Activated naive CD4-positive, alpha-beta T cell treated with Interleukin-2 at 50 U/mL for 16 hours (primary cell): ENCODE results near the gene GABRG3.
"Not testable (repeated sequence)": the region's sequence is repeated elsewhere in the genome, so short reads cannot be mapped to it uniquely, and the experiment has no call there.

ENCODE experiments used
- DNase-seq: peaks from one replicate; pipeline ENCODE4 v3.0.0-alpha.2; 2020

Gene GABRG3

DNA sequence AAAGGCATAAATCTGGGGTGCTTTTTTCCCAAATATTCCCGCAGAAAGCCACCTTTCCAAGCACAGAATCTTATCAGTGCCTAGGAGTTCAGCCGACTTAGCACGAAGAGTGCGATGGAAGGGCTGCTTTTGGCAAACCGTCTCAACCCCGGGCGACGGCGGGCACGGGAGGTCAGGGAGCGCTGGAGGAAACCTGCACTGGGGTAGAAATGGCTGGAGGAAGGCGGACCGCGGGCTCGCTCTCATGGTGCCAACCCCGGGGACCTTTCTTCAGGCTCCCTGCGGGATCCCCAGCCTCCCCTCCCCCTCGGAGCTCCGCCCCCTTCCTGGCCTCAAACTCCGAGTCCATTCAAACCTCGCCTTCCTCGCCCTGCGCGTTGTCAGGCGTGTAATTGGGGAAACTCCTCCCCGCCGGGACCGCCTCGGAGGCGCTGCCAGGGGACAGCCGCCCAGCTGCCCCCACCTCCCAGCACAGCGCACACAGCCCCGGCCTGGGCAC is at the start of gene GABRG3:
TSS of gene GABRG3 (plus strand) at position 470 of the 499 bp plus-strand sequence.
- DNase-seq: no peak

DNA sequence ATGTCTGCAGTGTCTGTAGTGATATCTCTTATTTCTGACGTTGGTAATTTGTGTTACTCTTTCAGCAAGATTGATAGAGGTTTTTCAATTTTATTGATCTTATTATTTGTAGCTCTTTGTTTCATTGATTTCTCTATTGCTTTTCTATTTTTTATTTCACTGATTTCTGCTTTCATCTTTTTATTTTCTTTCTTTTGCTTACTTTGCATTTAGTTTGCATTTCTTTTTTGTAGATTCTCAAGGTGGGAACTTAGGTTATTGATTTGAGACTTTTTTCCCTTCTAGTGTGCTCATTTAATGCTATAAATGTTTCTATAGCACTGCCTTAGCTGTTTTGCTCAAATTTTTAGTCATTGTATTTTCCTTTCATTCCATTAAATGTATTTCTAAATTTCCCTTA is 49.5 kb upstream of the GABRG3 start:
- no peak for DNase-seq

DNA sequence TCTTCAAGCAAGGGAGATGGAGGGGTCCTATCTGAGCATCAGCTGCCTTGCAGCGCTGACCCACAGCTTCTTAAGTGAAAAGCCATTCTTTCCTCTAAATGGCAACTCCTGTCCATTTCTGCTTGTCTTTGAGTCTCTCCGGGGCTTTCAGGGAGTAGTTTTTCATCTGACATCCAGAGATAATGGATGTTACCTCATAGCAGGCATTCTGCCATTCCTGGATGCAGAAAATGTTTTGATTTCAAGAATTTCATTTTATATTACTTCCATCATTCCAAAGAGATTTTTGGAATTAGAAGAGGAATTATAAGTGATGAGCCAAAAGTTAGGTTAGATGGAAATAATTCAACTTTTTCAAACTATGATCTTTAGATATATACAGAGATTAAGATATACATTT is 44.9 kb upstream of the GABRG3 start:
- DNase-seq: no peak

DNA sequence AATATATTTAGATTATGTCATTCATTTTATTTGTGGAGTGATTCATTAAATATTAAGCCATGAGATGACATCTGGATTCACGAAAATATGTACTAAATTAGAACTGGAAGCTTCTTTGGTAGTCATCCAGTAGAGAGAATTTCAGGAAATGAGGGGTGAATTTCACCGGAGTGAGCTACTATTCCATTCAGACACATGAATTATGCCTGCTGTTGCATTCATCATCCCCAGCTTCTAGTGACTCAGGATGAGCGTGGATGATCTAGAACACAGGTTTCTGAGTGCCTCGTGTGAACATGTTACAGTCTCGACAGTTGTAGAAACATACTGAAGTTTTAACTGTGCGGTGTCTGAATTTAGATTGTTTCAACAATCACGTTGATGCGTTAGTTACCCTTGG is 42.9 kb upstream of the GABRG3 start:
- DNase-seq: no peak

DNA sequence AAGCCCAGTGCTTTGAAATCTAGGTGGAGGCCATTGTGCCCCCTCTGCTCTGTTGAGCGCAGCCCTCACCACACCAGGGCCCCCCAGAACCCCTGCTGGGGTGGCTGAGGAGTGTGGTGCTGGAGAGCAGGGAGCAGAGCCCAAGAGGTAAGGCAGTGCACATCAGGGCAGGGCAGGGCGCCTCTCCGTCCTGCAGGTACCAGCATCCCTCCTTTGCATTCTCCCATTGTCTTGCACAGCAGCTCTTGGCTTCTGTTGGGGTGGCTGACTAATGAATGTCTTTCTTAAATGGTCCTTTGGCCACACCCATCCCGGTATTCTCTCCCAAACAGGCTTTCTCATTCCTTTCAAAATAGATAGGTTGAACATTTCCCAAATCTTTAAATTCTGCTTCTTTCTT is 41.4 kb upstream of the GABRG3 start:
- DNase-seq: no peak

DNA sequence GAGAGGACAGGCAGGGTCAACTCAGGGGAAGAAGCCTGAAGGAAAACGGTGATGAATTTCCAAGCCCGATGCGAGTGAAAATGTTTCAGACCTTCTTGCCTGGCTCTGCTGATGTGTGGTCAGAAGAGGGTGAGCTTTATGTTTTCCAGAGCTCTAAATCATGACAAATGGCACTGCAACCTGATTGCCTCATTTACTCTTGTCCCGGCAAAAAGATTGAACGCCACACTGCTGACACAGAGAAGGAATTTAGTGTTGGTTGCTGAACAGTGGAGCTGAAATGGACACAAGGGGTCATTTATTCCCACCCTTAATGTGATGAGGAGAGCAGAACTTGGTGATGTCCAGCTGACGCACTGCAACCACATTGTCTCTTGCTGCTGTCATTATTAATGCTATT is 36.1 kb upstream of the GABRG3 start:
- no peak for DNase-seq

DNA sequence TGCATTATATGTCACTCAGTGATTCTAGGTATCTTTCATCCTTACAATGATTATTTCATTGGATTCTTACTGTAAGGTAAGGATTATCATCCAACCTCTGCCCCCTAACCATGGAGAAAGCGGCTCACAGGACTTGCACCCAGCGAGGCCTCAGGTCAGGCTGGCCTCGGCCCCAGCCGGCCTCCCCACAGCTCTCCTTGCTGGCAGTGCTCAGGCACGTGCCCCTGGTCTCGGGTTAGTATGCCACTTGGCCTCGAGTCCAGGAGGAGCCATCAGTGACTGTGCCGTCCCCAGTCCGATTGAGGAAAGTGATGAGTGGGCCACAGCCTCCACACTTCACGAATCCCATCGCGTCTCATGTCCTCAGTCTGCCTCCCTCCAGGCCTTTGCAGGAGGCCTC is 35.7 kb upstream of the GABRG3 start:
- no peak for DNase-seq

DNA sequence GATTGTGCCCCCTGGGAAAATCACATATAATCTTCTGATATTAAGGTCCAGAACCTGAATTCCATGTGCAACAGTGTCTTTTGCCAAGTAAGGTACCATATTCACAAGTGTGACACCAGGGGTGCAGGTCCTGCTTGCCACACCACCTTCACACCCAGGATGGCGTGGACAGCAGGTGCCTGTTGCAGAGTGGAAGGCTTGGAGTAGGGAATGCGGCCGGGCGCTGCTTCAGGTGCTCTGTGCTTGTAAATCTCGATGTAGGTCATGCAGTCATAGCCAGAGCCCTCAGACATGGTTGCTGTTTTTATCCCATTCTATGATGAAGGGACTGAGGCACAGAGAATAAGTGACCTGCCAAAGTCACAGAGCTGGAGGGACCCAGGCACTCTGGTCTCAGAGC is 34.5 kb upstream of the GABRG3 start:
- no peak for DNase-seq

DNA sequence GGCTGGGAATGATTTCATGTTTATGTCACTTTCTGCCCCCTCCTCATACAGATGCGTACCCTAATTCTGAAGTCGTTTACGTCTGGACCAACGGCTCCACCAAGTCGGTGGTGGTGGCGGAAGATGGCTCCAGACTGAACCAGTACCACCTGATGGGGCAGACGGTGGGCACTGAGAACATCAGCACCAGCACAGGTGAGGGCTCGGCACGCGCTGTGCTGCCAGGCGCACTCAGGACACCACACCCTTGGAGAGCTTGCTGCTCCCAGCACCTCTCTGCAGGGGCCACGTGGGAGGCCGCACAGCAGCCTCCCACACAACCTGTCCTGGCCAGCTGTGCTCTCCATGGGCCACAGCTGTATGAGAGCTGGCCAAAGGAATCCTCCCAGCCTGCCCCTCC is 33.8 kb upstream of the GABRG3 start:
- DNase-seq: no peak

DNA sequence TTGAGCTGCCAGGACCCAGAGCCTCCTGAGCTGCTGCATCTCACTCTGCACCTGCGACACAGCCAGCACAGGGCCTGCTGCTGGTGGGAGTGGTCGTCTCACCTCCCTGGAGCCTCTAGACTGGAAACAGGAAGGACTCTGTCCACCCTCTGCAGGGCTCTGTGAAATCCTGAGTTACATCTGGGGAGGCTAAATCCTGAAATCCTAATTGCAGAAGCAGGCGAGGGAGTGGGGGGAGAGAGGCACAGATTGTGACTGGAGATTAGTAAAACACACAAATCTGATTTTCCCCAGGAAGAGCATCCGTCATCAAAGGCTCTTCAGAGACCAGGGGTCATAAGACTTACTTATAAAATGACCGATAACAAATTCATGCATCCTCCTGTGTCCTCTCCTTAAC is 31.6 kb upstream of the GABRG3 start:
- no peak for DNase-seq

DNA sequence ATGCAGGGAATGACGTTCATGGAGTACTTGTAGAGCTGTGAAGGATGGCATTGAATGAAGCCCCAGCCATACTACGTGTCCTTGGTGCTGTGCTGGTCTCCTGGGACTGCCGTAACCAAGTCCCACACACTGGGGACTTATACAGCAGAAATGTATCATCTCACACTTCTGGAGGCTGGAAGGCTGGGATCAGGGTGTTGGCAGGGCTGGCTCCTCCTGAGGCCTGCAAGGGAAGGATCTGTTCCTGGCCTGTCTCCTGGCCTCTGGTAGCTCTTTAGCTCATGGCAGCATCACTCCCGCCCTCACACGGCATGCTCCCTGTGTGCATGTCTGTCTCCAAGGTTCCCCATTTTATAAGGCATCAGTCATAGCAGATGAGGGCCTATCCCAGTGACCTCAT is 29.5 kb upstream of the GABRG3 start:
- DNase-seq: no peak

DNA sequence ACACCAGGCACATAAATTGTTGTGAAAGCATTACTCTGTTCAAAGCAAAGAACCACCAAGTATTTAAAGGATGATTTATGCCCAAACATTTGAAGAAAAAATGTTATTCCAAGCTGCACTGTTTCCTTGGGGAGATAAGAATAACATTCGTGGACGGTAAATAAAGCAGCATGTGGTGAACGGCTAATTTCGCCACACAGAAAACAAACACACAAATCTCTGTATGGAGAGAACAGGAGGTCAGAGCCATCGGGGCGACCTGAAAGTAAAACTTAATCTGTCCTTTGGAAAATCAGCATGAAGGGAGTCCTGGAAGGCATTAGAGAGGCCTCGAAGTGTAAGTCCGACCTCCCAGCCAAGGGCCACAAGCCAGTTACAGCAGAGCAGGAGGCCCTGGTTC is 27.1 kb upstream of the GABRG3 start:
- no peak for DNase-seq

DNA sequence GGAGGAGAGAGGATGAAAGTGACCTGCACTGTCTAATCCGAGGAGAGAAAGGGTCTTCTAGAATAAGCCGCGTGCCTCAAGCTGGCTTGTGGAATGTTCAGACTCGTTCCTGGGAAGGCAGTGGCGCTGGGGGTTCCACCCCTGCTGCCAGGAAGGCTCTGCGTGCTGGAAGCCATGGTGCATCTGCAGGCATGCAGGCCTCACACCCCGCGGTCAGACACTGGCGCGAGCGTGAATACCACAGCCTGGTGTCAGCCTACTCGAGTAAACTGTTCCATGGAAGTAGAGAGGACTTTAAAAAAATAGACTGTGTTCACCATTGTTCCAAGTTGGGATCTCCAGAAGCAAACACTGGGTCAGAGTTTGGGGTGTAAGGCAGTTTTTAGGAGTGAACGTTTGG is 25.9 kb upstream of the GABRG3 start:
- no peak for DNase-seq

DNA sequence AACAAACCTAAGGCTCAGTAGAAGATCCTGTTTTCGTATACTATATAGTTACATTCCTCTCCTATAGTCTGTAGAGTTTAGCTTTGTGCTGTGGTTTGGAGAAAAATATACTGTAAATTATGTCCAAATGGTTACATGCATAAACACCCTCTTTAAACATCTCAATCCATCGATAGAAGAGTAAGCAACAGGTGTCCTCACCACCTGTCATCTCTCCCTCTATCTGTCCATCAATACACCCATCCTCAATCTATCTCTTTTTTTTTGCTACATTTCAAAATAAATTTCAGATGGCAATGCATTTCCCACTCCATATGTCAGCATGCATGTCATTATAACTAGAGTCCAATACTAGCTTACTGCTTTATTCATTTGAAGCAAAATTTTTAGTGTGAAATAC is 21.0 kb upstream of the GABRG3 start:
- DNase-seq: no peak

DNA sequence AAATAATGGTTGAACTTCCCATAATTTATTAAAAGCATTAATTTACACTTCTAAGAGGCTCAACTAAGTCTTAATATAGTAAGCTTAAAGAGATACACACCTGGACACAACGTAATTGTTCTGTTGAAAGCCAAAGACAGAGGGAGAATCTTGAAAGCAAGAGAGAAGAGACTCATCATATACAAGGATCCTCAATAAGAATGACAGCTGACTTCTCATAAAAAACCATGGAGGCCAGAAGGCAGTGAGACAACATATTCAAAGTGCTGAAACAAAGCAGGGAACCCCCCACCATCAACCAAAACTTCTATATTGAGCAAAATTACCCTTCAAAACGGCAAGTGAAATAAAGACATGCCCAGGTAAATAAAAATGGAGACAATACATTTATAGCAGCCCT is 16.6 kb upstream of the GABRG3 start:
- DNase-seq: no peak

DNA sequence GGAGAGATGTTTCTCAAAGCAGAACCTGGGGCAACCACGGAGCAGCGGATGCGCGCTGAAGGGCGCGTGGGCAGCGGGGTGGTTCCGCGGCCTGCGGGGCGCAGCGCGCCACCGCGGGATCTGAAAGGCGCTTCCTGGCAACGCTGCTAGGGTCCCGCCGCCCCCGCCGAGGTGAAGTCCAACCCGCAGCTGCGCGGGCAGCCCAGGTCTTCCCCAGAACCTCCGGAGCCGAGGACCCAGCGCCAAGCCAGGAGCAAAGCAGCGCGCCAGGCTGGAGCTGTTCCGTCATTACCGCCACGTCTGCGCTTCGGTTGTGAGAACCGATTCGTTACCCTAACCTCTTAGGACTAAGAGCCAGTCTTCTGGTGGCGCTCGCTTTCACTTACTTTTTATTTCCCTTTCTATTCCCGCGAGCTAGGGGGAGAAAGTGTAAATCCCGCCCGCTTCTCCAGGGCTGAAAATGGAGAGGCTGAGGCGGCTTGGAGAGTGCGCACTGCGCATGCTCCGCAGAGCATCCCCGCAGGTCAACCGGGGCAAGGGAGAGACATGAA is 3.2 kb upstream of the GABRG3 start:
- DNase-seq: no peak

DNA sequence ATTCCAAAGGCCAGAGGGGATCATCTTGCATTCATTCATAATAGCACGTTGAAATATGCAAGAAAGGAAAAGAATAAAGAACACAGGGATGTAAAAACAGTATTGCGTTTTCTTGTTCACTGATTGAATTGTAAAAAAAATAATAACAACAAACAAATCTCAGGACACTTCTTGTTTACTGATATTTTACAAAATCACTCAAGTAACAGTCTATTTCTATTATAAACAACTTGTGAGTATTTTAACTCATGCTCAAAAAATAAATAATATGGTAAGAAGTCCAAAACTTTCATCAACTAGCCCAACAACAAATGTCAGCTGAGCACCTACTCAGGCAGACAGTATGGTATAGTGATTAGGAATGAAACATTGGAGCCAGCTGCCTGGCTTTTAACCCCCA is 2.2 kb upstream of the GABRG3 start:
- DNase-seq: no peak

DNA sequence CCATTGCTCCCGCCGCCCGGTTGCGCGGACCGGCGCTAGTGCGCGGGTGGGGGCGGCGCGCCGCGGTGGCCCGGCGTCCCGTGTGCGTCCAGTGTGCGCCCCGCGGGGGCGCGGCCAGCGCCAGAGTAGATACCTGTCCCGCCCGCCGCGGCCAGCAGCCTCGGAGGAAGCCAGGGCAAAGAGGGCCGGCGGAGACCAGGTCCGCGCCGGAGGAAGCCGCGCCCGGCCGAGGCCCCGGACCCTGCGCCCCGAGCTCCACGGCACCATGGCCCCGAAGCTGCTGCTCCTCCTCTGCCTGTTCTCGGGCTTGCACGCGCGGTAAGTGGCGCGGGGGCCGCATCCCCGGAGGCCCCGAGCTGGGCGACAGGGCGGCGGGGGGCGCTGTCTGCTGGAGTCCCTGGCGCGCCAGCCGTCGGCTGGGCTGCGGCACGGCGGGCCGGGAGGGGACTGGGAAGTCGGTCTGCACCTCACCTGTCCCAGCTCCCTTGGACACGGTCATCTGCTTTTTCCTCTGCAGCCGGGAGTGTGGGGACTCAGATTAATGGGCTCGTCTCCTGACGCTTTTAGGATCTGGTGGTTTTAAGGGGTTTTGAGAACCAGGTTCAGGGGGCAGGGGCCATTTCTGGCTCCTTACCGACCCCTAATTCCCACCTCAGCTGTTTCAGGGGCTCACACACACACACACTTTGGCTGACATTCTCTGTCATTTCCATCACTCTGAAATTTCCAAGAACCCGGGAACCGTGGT is 464 bp downstream of the GABRG3 start:
- DNase-seq: no peak

DNA sequence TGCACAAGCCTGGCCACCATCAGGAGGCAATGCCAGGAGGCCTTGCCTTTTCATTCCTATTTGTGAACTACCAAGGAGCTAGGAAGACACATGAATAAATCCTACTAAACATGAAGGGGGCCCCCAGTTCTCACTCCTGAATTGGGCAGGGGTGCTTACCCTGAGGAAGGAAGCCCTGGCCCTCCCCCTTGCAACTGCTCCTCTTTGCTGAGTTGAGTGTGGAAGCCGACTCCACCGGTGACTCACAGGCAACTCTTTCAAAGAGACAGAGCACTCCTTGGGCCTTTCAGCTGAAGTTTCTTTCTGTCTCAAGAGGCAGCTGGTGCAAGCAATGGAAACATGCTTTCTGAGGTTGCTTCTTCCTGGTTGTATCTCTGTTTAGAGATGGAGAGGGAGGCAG is 1.7 kb downstream of the GABRG3 start:
- DNase-seq: no peak

DNA sequence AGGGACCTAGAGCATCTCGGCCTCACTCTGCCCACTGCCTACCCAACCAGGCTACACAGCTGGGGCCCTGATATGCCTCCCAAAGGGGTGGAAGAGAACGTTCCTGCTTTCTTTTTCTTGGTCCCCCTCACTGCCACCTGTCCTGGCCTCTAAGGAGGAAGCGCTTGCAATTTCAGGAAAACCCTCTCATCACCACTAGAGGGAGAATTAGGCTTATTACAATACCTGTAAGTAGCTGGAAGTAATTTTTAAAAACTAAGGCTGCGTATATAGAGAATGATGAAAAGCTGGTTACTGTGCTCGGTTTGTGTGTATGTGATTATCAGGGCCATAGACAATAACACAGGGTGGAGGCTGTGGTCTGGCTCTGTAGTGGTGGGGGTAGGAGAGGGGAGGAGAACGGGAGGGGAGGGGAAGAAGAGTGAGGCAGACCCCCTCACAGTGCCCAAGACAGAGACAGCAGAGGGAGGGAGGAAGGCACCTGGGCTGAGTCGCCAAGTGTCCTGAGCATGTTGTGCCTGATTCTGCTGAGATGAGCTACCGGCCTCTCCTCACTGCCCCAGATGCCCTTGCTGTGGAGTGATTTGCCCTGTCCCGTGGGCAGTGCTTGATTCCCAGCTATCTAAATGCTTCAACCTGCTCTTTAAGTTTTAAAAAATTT is 3.3 kb downstream of the GABRG3 start:
- DNase-seq: no peak

DNA sequence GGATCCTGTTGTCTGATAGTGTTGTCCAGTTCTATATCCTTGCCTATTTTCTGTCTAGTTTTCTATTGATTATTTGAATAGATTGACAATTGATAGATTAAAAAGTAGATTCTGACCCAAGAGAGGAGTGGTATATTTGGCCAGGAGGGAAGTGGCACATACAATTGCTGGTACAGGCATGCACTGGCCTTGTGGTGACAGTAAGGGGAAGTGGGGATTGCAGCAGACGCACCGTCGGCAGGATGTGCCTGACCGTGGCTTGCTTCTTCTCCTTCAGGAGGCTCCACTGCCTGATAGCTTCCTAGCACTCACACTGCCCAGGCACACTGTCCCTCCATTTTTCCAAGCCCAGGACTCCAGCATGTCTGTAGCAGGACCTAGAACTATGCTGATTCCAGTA is 10.5 kb downstream of the GABRG3 start:
- DNase-seq: no peak

DNA sequence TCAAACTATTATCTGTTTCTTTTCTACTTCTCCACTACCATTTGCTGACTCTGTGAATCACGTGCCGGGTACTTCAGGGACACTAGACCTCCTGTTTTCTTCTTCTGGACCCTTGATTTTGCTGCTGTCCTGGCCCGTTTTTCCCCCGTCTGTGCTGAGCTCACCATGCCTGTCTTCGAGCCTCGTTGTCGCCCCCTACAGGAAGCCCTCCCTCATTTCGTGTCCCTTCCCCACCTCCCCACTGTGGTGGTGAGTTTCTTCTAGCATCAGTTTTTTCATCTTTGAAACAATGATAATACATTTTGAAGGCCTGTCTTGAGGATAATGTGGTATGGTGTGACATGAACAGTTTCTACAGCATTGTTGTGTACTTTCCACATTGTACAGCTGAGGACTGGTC is 12.8 kb downstream of the GABRG3 start:
- DNase-seq: no peak

DNA sequence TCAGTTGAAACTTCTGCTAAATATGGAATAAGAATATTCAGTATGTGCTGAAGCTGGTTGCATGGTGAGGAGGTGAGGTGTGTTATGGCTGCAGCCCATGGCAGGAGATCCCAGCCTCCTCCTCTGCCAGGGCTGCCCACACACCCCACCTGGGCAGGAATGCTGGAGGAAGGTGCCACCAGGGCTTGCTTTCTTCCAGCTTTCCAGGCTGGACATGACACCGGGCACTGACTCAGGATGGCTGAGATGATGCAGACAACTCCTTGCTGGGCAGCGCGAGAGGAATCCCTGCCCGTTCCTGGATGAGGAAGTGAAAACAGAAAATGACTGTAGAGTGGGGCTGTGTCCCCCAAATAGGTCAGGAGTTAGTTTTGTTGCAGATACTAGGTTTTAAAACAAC is 14.1 kb downstream of the GABRG3 start:
- no peak for DNase-seq

DNA sequence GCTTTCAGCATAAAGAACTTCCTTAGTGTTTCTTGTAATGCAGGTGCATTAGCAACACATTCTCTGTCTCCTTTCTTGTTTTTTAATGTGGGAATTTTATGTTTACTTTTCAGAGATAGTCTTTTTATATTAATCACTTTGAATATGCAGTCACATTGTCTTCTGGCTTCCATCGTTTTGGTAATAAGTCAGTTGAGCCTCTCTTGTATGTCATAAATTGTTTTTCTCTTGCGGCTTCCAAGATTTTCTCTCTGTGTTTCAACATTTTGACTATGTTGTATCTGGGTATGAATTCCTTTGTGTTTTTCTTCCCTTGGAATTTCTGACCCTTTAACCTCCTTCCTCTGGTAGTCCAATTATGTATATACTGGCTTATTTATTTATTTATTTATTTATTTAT is 25.3 kb downstream of the GABRG3 start:
- DNase-seq: no peak

DNA sequence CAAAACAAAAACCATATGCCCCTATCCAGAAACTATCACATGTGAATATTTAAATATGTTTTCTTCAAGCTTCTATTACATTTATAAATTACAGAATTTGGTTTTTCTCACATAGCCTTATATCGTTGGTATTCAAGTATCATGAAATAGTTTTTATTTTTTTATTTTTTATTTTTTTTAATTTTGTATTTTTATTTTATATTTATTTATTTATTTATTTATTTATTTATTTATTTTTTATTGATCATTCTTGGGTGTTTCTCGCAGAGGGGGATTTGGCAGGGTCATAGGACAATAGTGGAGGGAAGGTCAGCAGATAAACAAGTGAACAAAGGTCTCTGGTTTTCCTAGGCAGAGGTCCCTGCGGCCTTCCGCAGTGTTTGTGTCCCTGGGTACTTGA is 32.0 kb downstream of the GABRG3 start:
- not testable (repeated sequence) for DNase-seq
